WTC11 (cell line): ENCODE results near the gene SUPT20H. TPM values are rescaled to one million over a fixed set of nuclear protein-coding genes. Genes with fewer than 3 reads are reported as not detected.

Experiments used
- ATAC-seq: fragments of 200-7000 bp; cut with Tn5 transposase; 2 replicates; pipeline ENCODE4 v1.10.0; 2021; ENCODE audit warnings: mild to moderate bottlenecking, moderate library complexity
- CTCF ChIA-PET: fragments of 300-600 bp; sonication (Branson Sonifier 250); formaldehyde crosslinking; loops from one replicate; lab custom pipeline; 2021; ENCODE audit warnings: antibody characterized with exemption; lab: Charles Lee
- POLR2A ChIA-PET: fragments of 350-600 bp; sonication (Branson Sonifier 250); formaldehyde crosslinking; loops from one replicate; lab custom pipeline; 2021; ENCODE audit warnings: antibody characterized with exemption; lab: Charles Lee
- DNase-seq: peaks from one replicate; pipeline ENCODE4 v3.0.0; 2021; ENCODE audit warnings: low spot score
- H3K27ac Mint-ChIP-seq: 2 replicates; pipeline ENCODE4 v1.8.0; 2021; ENCODE audit warnings: mixed read lengths
- H3K27me3 Mint-ChIP-seq: 2 replicates; pipeline ENCODE4 v1.8.0; 2021; ENCODE audit warnings: low read depth, mild to moderate bottlenecking, moderate library complexity, mixed read lengths
- H3K36me3 Mint-ChIP-seq: 2 replicates; pipeline ENCODE4 v1.8.0; 2021; ENCODE audit warnings: mixed read lengths
- H3K4me1 Mint-ChIP-seq: 2 replicates; pipeline ENCODE4 v1.8.0; 2022; ENCODE audit warnings: mixed read lengths
- H3K4me3 Mint-ChIP-seq: 2 replicates; pipeline ENCODE4 v1.8.0; 2021; ENCODE audit warnings: mild to moderate bottlenecking, moderate library complexity, mixed read lengths
- H3K9me3 Mint-ChIP-seq: 2 replicates; pipeline ENCODE4 v1.8.0; 2021; ENCODE audit warnings: mixed read lengths
- AR ChIP-seq: fragments of 250-450 bp; sonication (Bioruptor Pico); IDR thresholded peaks from 2 replicates; pipeline ENCODE4 v1.9.0; 2021; ENCODE audit warnings: mild to moderate bottlenecking
- CDX4 ChIP-seq: fragments of 250-450 bp; sonication (Bioruptor Pico); IDR thresholded peaks from 2 replicates; pipeline ENCODE4 v1.9.0; 2021; ENCODE audit warnings: moderate library complexity, mild to moderate bottlenecking, inconsistent platforms, borderline replicate concordance
- CTCF ChIP-seq: fragments of 200-600 bp; IDR thresholded peaks from 2 replicates; pipeline ENCODE4 v1.8.0; 2022; ENCODE audit warnings: antibody characterized with exemption
- ELF4 ChIP-seq: sonication (generic); formaldehyde crosslinking; IDR thresholded peaks from 2 replicates; pipeline ENCODE4 v1.8.1; 2022; ENCODE audit warnings: low read depth, mild to moderate bottlenecking, moderate library complexity, missing genetic modification reagents
- MYBL2 ChIP-seq: sonication (generic); formaldehyde crosslinking; IDR thresholded peaks from 2 replicates; pipeline ENCODE4 v1.8.1; 2023; ENCODE audit warnings: mild to moderate bottlenecking, moderate library complexity, missing genetic modification reagents
- NFE2L1 ChIP-seq: sonication (generic); formaldehyde crosslinking; IDR thresholded peaks from 2 replicates; pipeline ENCODE4 v1.8.1; 2023; ENCODE audit warnings: missing genetic modification reagents
- NR1H2 ChIP-seq: sonication (generic); formaldehyde crosslinking; IDR thresholded peaks from 2 replicates; pipeline ENCODE4 v1.9.0; 2021; ENCODE audit warnings: mild to moderate bottlenecking, moderate library complexity, missing genetic modification reagents
- OVOL2 ChIP-seq: fragments of 250-450 bp; sonication (Bioruptor Pico); IDR thresholded peaks from 2 replicates; pipeline ENCODE4 v1.9.0; 2021; ENCODE audit warnings: mild to moderate bottlenecking, borderline replicate concordance
- SMAD4 ChIP-seq: sonication (generic); formaldehyde crosslinking; IDR thresholded peaks from 2 replicates; pipeline ENCODE4 v1.8.0; 2022; ENCODE audit warnings: mild to moderate bottlenecking, missing genetic modification reagents
- SOX15 ChIP-seq: fragments of 250-450 bp; sonication (Bioruptor Pico); IDR thresholded peaks from 2 replicates; pipeline ENCODE4 v1.9.0; 2021; ENCODE audit warnings: mild to moderate bottlenecking
- TP53 ChIP-seq: sonication (generic); formaldehyde crosslinking; IDR thresholded peaks from 2 replicates; pipeline ENCODE4 v1.8.1; 2023; ENCODE audit warnings: mild to moderate bottlenecking, missing genetic modification reagents
- ZNF121 ChIP-seq: sonication (generic); formaldehyde crosslinking; IDR thresholded peaks from 2 replicates; pipeline ENCODE4 v1.8.0; 2023; ENCODE audit warnings: missing genetic modification reagents
- ZNF138 ChIP-seq: sonication (generic); formaldehyde crosslinking; conservative IDR thresholded peaks from 2 replicates; pipeline ENCODE4 v1.8.1; 2022; ENCODE audit warnings: mild to moderate bottlenecking, moderate library complexity, missing genetic modification reagents
- ZNF219 ChIP-seq: sonication (generic); formaldehyde crosslinking; IDR thresholded peaks from 2 replicates; pipeline ENCODE4 v1.8.0; 2023; ENCODE audit warnings: missing genetic modification reagents, mild to moderate bottlenecking, borderline replicate concordance
- total RNA-seq: library from RNA; stranded (reverse); gene quantifications from 3 replicates; pipeline ENCODE4 v1.2.3, GENCODE V29; 2021
- TF ChIP-seq, protein P1 (sequence below): fragments of 250-450 bp; sonication (Bioruptor Pico); IDR thresholded peaks from 2 replicates; pipeline ENCODE4 v1.8.0; 2021; ENCODE audit warnings: mild to moderate bottlenecking
- TF ChIP-seq, protein P2 (sequence below): sonication (generic); formaldehyde crosslinking; IDR thresholded peaks from 2 replicates; pipeline ENCODE4 v1.8.1; 2022; ENCODE audit warnings: low read depth, mild to moderate bottlenecking, moderate library complexity, missing genetic modification reagents, borderline replicate concordance
- TF ChIP-seq, protein P3 (sequence below): fragments of 250-450 bp; sonication (Bioruptor Pico); conservative IDR thresholded peaks from 2 replicates; pipeline ENCODE4 v1.9.0; 2021; ENCODE audit warnings: mild to moderate bottlenecking

Gene SUPT20H
- total RNA-seq, 1 experiment from 2014 or later, result 68.0 TPM

- DNase-seq (no peak), ATAC-seq (no peak)
- Mint-ChIP-seq H3K4me3 (no peak overlapping the region), H3K4me1 (no peaks in the 10 kb centered on the region), H3K9me3 (no peaks in the 10 kb centered on the region), H3K36me3 (peaks cover 50% of the 10 kb centered on the region), H3K27me3 (no peaks in the 10 kb centered on the region), H3K27ac (no peak overlapping the region)
- POLR2A ChIA-PET, result no interaction called here
- CTCF ChIA-PET, result no interaction called here
- TF ChIP-seq OVOL2 (CRISPR knock-in tag), result no peak
- TF ChIP-seq, protein P1, sequence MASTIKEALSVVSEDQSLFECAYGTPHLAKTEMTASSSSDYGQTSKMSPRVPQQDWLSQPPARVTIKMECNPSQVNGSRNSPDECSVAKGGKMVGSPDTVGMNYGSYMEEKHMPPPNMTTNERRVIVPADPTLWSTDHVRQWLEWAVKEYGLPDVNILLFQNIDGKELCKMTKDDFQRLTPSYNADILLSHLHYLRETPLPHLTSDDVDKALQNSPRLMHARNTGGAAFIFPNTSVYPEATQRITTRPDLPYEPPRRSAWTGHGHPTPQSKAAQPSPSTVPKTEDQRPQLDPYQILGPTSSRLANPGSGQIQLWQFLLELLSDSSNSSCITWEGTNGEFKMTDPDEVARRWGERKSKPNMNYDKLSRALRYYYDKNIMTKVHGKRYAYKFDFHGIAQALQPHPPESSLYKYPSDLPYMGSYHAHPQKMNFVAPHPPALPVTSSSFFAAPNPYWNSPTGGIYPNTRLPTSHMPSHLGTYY (CRISPR knock-in tag), result no peak
- no peak for TF ChIP-seq NFE2L1 (CRISPR knock-in tag)
- TF ChIP-seq TP53 (CRISPR knock-in tag), result no peak
- TF ChIP-seq ZNF138 (CRISPR knock-in tag), result no peak
- no peak for TF ChIP-seq SMAD4 (CRISPR knock-in tag)
Measured at GRCh38 chr13:36986462-36987240, 72.8 kb downstream of the SUPT20H start.

DNA sequence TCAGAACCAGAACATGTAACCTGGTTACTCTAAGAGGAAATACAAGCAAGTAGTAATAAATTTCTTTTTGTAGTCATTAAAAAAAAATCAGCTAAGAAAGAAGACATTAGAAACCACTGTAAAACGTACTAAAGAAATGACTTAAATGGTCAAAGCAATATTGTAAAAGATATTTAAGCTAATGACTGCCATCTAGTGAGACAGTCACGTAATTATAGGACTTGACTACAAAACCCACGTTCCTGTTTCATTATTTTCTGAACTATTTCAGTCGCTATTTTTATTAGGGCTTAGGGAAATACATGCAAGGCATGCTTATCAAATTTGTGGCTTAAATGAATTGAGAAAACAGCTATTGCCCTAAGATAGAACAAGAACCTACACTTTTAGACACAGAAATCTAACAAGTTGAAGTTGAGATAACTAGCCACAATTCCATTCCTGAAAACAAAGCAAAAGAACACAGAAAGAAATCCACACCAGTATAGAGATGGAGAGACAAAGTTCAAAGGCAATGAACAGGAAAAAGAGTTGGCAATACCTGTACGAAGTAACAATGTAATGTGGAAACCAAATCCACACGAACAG is 78.2 kb downstream of the SUPT20H start:
- DNase-seq, result no peak
- CTCF ChIA-PET, result interaction anchor here (0.7 to 2.2 kb wide), 15 partner anchors 9 to 528 kb away, joined by 3 to 14 read pairs (median 4); partner anchors contain the start of gene ALG5
- ATAC-seq, result no peak
- H3K36me3 Mint-ChIP-seq, result peaks cover 35% of the 10 kb centered on the region
- H3K27ac Mint-ChIP-seq, result no peak overlapping the region
- H3K4me1 Mint-ChIP-seq, result no peaks in the 10 kb centered on the region
- peaks cover 6% of the 10 kb centered on the region; the same call in 1 of the 2 replicates for H3K9me3 Mint-ChIP-seq
- no peaks in the 10 kb centered on the region for H3K27me3 Mint-ChIP-seq
- POLR2A ChIA-PET, result interaction anchor here (1.1 kb wide), 1 partner anchor 19 kb away, joined by 3 read pairs; the partner anchor contains the start of gene EXOSC8
- TF ChIP-seq, protein P2, sequence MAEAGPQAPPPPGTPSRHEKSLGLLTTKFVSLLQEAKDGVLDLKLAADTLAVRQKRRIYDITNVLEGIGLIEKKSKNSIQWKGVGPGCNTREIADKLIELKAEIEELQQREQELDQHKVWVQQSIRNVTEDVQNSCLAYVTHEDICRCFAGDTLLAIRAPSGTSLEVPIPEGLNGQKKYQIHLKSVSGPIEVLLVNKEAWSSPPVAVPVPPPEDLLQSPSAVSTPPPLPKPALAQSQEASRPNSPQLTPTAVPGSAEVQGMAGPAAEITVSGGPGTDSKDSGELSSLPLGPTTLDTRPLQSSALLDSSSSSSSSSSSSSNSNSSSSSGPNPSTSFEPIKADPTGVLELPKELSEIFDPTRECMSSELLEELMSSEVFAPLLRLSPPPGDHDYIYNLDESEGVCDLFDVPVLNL (CRISPR knock-in tag), result no peak
- TF ChIP-seq CDX4 (CRISPR knock-in tag) (no peak), OVOL2 (CRISPR knock-in tag) (no peak), ELF4 (no peak)
- H3K4me3 Mint-ChIP-seq, result no peak overlapping the region

DNA sequence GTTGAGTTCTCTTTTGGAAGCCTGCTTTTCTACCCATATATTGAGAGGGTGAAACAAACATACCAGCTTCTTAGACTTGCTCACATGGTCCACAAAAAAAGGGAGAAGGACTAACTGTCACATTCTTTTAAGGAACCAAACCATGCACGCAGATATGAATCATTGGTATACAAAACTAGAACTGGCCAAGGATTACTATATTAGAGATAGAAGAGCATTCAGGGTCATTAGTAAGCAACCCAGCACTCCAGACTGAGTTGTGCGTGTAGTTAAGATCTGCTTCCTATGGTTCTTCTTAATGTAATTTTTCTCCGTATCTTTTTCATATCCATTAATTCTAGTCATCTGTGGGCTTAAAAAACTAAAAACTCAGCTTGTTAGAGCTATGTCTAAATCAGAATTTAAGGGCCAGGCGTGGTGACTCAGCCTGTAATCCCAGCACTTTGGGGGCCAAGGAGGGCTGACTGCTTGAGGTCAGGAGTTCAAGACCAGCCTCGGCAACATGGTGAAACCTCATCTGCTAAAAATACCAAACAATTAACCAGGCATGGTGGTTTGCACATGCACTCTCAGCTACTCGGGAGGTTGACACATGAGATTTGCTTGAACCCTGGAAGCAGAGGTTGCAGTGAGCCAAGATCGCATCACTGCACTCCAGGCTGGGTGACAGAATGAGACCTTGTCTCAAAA is 80.0 kb downstream of the SUPT20H start:
- Mint-ChIP-seq H3K4me1 (no peaks in the 10 kb centered on the region), H3K36me3 (peaks cover 36% of the 10 kb centered on the region), H3K4me3 (no peak overlapping the region), H3K27me3 (no peaks in the 10 kb centered on the region), H3K9me3 (peaks cover 13% of the 10 kb centered on the region), H3K27ac (no peak overlapping the region)
- CTCF ChIA-PET, result interaction anchor here (1.5 kb wide), 1 partner anchor 131 kb away, joined by 4 read pairs; no protein-coding TSS in a partner anchor
- POLR2A ChIA-PET, result no interaction called here
- ATAC-seq, result no peak
- DNase-seq, result no peak
- TF ChIP-seq ZNF138 (CRISPR knock-in tag), result no peak
- TF ChIP-seq NR1H2, result no peak
- TF ChIP-seq, protein P3, sequence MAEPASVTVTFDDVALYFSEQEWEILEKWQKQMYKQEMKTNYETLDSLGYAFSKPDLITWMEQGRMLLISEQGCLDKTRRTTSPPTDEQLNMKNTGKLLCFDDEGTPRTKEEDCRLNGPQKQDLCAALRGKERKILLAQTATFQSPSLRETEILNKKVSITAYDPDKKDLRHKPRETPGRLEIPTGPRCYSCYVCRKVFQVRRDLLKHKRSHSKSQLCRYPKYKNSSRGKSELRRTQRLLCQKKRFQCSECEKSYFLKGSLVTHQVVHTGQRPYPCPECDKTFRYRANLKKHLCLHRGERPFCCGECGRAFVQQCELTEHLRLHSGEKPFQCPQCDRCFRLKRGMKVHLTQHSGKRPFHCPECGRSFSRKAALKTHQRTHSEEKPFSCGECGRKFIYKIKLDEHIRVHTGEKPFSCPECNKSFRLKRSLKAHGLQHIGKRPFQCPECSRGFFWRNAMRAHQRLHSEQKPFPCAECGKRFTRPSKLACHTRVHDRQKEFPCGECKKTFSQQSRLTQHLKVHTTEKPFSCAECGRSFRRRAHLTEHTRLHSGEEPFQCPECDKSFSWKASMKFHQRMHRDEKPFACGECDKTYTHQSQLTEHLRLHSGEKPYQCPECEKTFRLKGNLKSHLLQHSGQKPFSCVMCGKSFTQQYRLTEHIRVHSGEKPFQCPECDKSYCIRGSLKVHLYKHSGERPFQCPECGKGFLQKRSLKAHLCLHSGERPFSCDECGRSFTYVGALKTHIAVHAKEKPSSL (CRISPR knock-in tag), result no peak
- no peak for TF ChIP-seq CTCF
- TF ChIP-seq MYBL2, result no peak
- no peak for TF ChIP-seq AR
- no peak for TF ChIP-seq CDX4 (CRISPR knock-in tag)
- TF ChIP-seq ZNF121 (CRISPR knock-in tag), result no peak
- no peak for TF ChIP-seq ZNF219
- TF ChIP-seq SOX15, result no peak
